Brain pericyte (primary cell): ENCODE results near the gene FCSK.
"Not testable (repeated sequence)": the region's sequence is repeated elsewhere in the genome, so short reads cannot be mapped to it uniquely, and the experiment has no call there.

Experiments
- DNase-seq: peaks from one replicate; pipeline ENCODE4 v3.0.0-alpha.2; 2012; ENCODE audit warnings: low read depth, low spot score

The FCSK gene

DNA sequence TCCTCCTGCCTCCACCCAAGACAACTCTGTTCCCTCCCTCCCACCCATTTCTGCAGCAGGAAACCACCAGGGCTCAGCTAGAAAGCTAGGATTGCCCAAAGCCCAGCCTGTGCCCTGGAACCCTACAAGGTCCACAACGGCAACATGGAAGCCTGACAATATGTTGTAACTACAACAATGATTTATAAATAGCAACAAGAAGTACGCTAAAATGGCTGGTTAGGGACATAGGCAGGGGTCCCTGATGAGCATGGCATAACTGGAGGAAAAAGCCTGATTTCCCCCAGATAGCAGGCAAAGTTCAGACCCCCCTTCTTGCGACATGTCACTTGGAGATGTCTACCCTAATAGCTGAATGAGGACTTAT, 22.1 kb upstream of the FCSK start:
- no peak for DNase-seq

GRCh38 chr16:70432723-70433457, 21.5 kb upstream of the FCSK start:
- no peak for DNase-seq

DNA sequence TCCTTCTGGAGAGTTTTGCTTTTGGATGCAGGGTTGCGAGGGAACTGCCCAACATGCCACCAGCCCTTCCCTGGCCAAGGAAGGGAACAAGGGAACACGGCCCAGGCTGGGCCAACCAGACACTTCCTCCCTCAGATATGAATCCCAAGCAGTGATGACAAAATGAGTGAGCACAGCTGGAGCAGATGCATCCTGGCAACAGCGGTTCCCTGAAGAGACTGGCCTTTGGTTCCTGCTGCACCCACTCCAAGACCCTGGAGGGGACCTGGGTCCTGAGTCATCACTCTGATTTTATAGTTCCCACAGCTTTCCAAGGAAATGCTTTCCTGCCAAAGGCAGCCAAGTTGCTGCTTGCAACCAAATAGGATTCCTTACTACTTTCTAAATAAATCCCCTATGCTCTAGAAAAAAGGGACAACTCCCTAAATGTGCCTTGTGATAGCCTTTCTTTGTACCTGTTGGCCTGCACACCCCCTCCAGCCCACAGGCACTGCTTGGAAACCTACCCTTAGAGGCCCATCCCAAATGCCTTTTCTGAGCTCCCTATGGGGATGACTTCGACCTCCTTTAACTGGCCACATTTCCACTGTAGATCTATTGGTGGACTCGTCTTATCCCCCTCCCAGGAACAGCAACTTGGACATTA, 20.8 kb upstream of the FCSK start:
- peak; percentile 59 for DNase-seq

DNA sequence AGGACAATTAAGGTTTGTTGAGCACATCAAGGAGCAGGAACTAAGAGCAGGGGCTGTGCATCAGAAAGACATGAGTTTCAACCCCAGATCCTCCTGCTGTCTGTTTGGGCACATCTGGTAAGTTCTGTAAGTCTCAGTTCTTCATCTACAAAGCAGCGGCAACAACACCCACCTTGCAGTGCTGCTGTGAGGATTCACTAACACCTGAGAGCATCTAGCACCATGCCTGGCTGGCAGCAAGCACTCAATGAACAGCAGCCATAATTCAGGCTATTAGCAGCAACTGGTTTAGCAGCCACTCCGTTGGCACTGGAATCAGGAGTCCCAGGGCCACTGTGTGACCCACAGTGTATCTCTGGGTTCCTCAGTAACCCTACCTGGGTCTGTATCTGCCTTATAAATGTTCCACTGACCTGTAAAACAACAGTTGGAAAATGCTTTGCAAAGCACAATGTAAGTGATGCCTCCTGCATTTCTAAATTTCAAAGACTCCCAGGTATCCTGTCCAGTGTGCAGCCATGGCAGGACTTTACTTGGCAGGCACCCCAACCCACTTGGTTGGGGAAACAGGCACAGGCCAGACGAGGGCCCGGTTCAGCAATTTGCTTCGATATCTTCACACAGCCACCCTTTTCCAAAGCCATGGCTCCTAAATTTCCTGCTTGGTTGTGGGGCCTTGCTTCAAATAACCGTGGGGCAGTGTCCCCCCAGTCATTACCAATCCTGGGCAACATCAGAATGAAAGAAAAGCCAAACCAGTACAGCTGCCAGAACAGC, 19.7 kb upstream of the FCSK start:
- no peak for DNase-seq

DNA sequence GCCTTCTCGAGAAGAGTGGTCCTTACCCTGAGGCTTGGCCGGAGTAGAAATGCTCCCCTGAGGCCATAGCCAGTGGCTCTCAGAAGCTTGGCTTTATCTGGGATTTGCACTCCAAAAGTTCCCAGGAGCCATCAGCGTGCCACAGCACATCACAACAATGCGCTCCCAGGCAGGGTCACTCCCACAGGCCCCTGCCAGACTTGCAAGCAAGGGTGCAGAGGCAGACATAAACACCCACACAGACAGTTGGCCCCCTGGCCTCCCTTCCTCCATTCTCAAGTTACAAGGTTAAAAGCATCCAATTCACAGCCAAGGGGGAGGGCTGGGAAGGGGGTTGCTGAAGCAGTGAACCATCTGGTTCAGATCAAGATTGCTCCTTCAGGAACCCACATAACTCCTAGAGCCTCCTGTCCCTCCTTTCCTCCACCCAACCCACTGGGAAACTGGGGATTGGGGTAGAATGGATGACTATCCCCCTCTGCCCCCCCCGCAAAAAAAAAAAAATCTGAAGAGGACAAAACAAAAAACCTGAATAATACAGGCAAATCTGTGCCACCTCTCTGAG, 17.3 kb upstream of the FCSK start:
- DNase-seq: peak; percentile 87

DNA sequence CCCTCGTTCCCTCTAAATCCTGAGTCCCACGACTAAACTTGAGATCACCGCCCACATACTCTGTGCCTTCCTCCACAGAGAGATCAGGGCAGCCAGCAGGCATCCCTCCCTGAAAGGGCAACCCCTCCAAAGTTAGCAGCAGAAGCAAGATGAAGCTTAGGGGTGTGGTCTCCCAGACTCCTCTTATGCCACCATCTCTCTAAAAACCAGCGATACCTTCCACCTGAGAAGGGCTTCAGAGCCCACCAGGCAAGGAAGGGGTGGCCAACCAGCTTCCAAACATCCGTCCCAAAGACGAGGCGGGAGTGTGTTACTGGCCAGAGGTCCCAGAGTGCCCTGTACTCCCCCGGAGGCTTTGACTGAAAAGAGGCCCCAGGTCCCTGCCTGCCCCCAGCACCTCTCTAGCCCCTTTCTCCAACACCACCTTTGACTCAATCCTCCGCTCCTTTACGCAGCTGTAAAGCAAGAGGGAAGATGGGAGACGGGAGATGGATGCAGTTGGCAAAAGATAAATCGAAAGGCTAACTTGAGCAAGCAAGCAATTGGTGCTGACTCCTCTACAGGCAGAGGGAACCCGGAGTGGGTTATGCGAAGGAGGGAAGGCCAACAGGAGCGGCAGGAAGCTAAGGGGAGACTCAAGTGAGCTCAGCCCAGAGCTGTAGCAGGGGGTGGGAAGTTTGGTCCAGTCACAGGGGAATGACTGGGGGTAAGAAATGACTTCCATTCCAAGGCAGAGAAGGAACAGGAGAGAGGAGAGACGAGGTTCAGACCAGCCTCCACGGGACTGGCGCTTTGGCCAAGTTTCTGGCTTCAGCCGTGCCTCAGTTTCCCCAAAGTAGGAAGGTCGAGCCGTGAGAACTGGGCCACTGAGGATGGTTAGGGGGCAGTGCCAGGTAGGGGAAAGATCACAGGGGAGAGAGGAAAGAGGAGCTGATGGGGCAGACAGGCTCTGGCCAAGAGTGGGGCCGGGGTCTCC, 16.5 kb upstream of the FCSK start:
- no peak for DNase-seq

GRCh38 chr16:70438585-70438968, 15.8 kb upstream of the FCSK start:
- no peak for DNase-seq

GRCh38 chr16:70438969-70439862, 15.2 kb upstream of the FCSK start, which contains the start of gene ST3GAL2:
TSS of gene ST3GAL2 (minus strand) at chr16:70439100. CDS start at chr16:70398530, 40,570 bp downstream.
- DNase-seq: peak; percentile 79

DNA sequence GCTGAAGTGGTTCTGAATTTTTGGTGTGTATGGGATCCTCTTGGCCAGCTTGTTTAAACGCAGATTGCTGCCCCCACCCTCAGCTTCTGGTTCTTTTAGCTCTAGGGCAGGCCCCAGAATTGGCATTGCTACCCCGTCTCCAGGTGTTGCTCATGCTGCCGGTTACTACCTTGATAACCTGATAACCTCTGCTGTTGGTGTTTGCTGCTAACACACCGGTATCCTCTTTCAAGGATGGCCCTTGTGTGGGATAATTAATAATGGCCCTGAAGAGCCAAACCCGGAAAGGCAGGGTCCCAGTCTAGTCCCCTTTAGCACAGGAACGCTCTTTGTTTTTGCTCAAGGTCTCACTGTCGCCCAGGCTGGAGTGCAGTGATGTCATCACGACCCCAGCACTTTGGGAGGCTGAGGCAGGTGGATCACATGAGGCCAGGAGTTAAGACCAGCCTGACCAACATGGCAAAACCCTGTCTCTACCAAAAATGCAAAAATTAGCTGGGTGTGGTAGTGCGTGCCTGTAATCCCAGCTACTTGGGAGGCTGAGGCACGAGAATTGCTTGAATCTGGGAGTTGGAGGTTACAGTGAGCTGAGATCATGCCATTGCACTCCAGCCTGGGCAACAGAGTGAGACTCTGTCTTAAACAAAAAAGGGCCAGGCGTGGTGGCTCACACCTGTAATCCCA, 14.2 kb upstream of the FCSK start:
- DNase-seq: no peak

- no peak for DNase-seq
Measured at GRCh38 chr16:70441406-70441990, 12.9 kb upstream of the FCSK start.

GRCh38 chr16:70442344-70442743, 12.1 kb upstream of the FCSK start:
- DNase-seq: no peak

DNA sequence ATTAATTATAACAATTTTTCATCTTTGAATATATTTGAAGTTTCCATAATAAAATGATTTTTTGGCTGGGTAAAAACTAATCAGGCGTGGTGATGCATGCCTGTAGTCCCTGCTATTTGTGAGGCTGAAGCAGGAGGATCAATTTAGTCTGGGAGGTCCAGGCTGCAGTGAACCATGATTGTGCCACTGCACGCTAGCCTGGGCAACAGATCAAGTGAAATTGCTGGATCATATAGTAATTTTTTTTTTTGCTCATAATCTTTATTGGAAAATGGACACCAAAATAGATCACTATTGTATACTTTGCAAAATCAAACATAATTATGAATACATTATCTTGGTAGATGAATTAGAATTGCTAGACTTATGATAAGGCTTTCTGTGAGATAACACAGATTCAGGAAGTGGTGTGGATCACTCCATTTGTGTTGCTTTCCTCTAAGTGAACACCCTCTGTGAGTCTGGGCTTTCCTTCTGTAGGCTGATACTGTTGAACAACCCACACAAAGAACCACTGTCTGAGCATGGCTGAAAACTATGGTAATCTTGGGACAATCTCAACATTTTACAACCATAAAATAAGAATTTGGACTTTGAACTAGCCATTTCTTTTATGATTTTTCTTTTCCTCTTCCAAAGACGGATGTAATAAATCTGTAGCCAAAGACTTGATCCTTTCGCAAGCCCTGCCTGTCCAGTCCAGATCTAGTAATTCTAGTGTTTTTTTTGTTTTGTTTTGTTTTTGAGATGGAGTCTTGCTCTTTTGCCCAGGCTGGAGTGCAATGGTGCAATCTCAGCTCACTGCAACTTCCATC, 9.9 kb upstream of the FCSK start:
- DNase-seq: no peak

- no peak for DNase-seq
Measured at GRCh38 chr16:70448075-70448474, 6.3 kb upstream of the FCSK start.

- not testable (repeated sequence) for DNase-seq
Measured at GRCh38 chr16:70450142-70451003, 4.0 kb upstream of the FCSK start.

DNA sequence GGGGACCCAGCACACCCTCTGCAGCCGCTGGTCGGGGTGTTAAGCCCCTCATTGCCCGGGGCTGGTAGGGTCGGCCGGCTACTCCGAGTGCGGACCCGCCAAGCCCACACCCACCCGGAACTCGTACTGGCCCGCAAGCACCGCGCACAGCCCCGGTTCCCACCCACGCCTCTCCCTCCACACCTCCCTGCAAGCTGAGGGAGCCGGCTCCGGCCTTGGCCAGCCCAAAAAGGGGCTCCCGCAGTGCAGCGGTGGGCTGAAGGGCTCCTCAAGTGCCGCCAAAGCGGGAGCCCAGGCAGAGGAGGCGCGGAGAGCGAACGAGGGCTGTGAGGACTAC, 3.4 kb upstream of the FCSK start:
- not testable (repeated sequence) for DNase-seq

GRCh38 chr16:70453117-70453891, 1.1 kb upstream of the FCSK start:
- no peak for DNase-seq

DNA sequence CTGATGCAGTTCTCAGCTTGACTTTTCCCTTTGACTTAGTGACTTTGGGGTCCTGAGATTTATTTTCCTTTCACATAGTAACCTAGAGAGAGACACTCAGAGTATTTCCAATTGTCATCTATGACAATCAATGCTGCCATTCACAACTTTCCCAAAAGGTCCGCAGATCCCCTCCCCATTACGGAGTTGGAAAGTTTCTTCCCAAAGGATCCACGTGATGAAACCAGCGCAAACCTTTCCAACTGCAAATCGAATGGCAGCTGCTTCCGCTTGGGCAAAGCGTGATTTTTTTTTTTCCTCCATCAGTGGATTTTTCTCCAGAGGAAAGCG, 538 bp upstream of the FCSK start:
- DNase-seq: no peak
